Osteoblast (primary cell): Measurements from ENCODE around the gene CAMTA1. TPM values are rescaled to one million over a fixed set of nuclear protein-coding genes. Genes with fewer than 3 reads are reported as not detected.

Source experiments
- DNase-seq: peaks from one replicate; pipeline ENCODE4 v3.0.0; 2011; ENCODE audit warnings: low spot score, mixed read lengths; ENCODE audit not compliant: insufficient read length; ENCODE audit errors: missing footprints
- H2AFZ ChIP-seq: 2 replicates; pipeline ENCODE4 v1.6.0; 2011; ENCODE audit warnings: mild to moderate bottlenecking, low read length
- H3K27ac ChIP-seq: 2 replicates; pipeline ENCODE4 v1.5.1; 2011; ENCODE audit warnings: mild to moderate bottlenecking, low read depth, low read length, moderate library complexity
- H3K27me3 ChIP-seq: 2 replicates; pipeline ENCODE4 v1.6.0; 2012; ENCODE audit warnings: mild to moderate bottlenecking, control low read depth, inconsistent platforms, low read length, moderate library complexity; ENCODE audit not compliant: insufficient read depth
- H3K36me3 ChIP-seq: 2 replicates; pipeline ENCODE4 v1.5.1; 2011; ENCODE audit warnings: mild to moderate bottlenecking, low read length, control low read depth, moderate library complexity; ENCODE audit not compliant: insufficient read depth
- H3K4me1 ChIP-seq: 2 replicates; pipeline ENCODE4 v1.5.1; 2011; ENCODE audit warnings: mild to moderate bottlenecking, low read length, control low read depth, moderate library complexity; ENCODE audit not compliant: insufficient read depth
- H3K4me2 ChIP-seq: 2 replicates; pipeline ENCODE4 v1.6.0; 2011; ENCODE audit warnings: mild to moderate bottlenecking, low read length; ENCODE audit not compliant: insufficient read depth
- H3K4me3 ChIP-seq: fragments of 200-600 bp; sonication (generic); 3 replicates; pipeline ENCODE4 v1.5.1; 2012; ENCODE audit warnings: mild to moderate bottlenecking, low read length, inconsistent platforms; ENCODE audit not compliant: insufficient read depth
- H3K79me2 ChIP-seq: 2 replicates; pipeline ENCODE4 v1.6.0; 2012; ENCODE audit warnings: mild to moderate bottlenecking, low read length, control low read depth, inconsistent platforms; ENCODE audit not compliant: insufficient read depth
- H3K9me3 ChIP-seq: 2 replicates; pipeline ENCODE4 v1.5.1; 2011; ENCODE audit warnings: low read depth, low read length, control low read depth
- H4K20me1 ChIP-seq: 2 replicates; pipeline ENCODE4 v1.6.0; 2012; ENCODE audit warnings: mild to moderate bottlenecking, low read length, control low read depth; ENCODE audit not compliant: insufficient read depth
- total RNA-seq: library from RNA; depleted of rRNA; stranded (reverse); fragments of >200 nt; gene quantifications from 2 replicates; pipeline ENCODE4 v1.2.3, GENCODE V29; 2012
- TF ChIP-seq, protein P1 (sequence below): IDR thresholded peaks from 2 replicates; pipeline ENCODE4 v1.5.1; 2011; ENCODE audit warnings: mild to moderate bottlenecking, low read depth, low read length, moderate library complexity; ENCODE audit errors: extremely low read depth

CAMTA1 gene
- total RNA-seq, 1 donor = 47.4 TPM

DNA sequence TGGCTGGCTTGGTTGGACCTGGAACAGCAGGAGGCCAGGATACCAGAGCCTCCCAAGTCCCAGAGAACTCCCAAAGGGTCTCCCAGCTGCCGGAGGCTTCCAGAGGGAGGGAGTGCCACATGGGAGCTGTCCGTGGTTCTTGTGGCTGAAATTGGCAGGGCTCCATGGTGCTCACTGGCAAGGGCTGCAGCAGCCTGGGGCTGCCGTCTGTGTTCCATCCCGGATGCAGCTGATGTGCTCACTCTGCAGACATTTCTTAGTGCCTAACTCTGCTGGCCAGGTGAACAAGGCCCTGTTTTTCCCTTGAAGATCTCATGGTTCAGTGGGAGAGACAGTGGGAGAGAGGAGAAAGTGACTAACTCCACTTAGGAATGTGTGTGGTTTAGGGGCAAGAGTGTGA is 261.1 kb downstream of the CAMTA1 start:
- Histone ChIP-seq H3K9me3 (no peaks in the 10 kb centered on the region), H3K4me2 (no peak overlapping the region), H2AFZ (no peak overlapping the region), H3K36me3 (no peaks in the 10 kb centered on the region), H4K20me1 (no peaks in the 10 kb centered on the region), H3K4me1 (no peaks in the 10 kb centered on the region), H3K79me2 (no peaks in the 10 kb centered on the region), H3K27ac (no peak overlapping the region), H3K4me3 (no peak overlapping the region), H3K27me3 (no peaks in the 10 kb centered on the region)
- DNase-seq = peak; percentile 87
- TF ChIP-seq, protein P1, sequence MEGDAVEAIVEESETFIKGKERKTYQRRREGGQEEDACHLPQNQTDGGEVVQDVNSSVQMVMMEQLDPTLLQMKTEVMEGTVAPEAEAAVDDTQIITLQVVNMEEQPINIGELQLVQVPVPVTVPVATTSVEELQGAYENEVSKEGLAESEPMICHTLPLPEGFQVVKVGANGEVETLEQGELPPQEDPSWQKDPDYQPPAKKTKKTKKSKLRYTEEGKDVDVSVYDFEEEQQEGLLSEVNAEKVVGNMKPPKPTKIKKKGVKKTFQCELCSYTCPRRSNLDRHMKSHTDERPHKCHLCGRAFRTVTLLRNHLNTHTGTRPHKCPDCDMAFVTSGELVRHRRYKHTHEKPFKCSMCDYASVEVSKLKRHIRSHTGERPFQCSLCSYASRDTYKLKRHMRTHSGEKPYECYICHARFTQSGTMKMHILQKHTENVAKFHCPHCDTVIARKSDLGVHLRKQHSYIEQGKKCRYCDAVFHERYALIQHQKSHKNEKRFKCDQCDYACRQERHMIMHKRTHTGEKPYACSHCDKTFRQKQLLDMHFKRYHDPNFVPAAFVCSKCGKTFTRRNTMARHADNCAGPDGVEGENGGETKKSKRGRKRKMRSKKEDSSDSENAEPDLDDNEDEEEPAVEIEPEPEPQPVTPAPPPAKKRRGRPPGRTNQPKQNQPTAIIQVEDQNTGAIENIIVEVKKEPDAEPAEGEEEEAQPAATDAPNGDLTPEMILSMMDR = no peak

DNA sequence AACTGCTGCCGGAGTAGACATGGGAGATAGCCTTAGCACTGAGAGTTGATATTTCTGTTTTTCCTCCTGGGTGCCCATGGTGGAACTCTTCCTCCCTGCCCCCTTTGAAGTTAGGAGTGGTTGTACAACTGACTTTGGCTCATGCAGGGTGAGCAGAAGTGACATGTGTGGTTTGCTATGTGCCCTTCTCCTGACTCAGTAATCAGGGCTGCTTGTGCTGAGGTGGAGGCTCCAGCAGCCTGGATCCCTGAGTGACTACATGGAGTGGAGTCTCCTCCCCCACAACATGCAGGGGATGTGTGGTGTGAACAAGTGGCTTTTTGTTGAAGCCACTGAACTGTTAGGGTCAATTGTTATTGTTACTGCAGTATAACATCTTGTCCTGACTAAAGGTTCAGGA is 261.6 kb downstream of the CAMTA1 start:
- Histone ChIP-seq H3K36me3 (no peaks in the 10 kb centered on the region), H4K20me1 (no peaks in the 10 kb centered on the region), H3K27ac (no peak overlapping the region), H3K27me3 (no peaks in the 10 kb centered on the region), H3K4me1 (no peaks in the 10 kb centered on the region), H2AFZ (no peak overlapping the region), H3K4me2 (no peak overlapping the region), H3K79me2 (no peaks in the 10 kb centered on the region), H3K9me3 (no peaks in the 10 kb centered on the region), H3K4me3 (no peak overlapping the region)
- TF ChIP-seq, protein P1 = no peak
- no peak for DNase-seq

DNA sequence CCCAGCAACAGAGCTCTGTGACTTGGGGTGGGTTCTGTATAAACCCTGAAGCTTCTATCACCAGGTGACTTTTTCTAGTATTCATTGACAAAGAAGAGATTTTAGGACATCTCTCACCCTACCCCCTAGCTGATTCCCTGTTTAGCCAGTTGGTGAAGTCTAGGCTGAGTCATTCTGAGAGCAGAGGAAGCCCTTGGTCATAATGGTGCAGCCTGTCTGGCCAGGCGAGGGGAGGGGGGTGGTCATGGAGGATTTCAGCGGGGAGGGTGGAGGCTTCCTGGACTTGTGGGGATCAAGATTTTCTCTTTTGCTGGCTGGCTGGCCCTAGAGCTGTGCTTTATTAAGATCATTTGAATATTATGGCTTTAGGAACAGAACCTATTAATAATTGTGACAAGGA is 262.6 kb downstream of the CAMTA1 start:
- Histone ChIP-seq H3K79me2 (no peaks in the 10 kb centered on the region), H3K4me1 (no peaks in the 10 kb centered on the region), H4K20me1 (no peaks in the 10 kb centered on the region), H3K4me2 (no peak overlapping the region), H3K36me3 (no peaks in the 10 kb centered on the region), H3K9me3 (no peaks in the 10 kb centered on the region), H3K4me3 (no peak overlapping the region), H3K27ac (no peak overlapping the region), H3K27me3 (no peaks in the 10 kb centered on the region), H2AFZ (no peak overlapping the region)
- TF ChIP-seq, protein P1 = no peak
- peak; percentile 65 for DNase-seq

DNA sequence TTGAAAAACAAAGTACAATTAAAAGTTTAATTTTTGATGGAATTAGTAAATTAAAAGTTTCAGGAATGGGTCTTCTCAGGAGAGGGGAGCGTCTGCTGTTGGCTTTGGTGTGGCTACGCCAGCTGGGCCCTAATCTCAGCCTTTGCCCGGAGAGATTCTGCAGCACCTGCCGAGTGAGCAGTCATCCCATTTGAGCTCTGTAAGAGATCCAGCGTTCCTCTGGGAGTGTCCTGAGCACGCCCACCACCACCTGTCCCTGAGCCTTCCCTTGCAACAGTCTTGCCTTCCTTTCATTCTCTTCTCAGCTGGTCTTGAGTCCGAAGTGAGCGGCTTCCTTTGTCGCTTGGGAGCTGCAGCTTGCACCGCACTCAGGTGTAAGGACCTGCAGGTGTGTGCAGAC is 263.1 kb downstream of the CAMTA1 start:
- Histone ChIP-seq H3K36me3 (no peaks in the 10 kb centered on the region), H2AFZ (no peak overlapping the region), H3K9me3 (no peaks in the 10 kb centered on the region), H3K27me3 (no peaks in the 10 kb centered on the region), H3K4me1 (no peaks in the 10 kb centered on the region), H3K4me2 (no peak overlapping the region), H3K4me3 (no peak overlapping the region), H3K27ac (no peak overlapping the region), H3K79me2 (no peaks in the 10 kb centered on the region), H4K20me1 (no peaks in the 10 kb centered on the region)
- DNase-seq = no peak
- TF ChIP-seq, protein P1 = no peak
